ENCODE measurements around the gene RNF11.

RNF11 gene

DNA sequence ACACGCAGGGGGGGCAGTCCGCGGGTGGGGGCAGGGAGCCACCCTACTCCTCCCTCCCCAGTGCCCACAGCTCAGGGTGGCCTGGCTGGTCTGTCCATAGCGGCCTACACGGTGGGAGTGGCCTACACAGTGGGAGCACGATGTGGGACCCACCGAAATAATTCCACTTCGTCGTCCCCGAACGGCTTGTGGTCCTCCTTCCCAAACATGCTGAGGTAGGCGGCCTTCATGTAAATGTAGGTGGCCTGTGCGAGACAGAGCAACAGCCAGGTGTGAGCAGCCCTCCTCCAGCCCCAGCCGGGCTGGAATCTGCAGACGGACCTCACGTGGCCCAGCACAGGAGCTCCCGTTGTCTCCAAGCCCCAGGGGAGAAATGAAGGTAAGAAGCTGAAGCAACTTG lies 59.9 kb downstream of the RNF11 start:
- POLR2A ChIA-PET (ENCODE audit: low non-redundant PET): interaction anchor here (0.5 kb wide), 1 partner anchor 61 kb away, joined by 3 read pairs; no protein-coding TSS in a partner anchor
- 0 out of 2 replicates have a peak overlapping the region, but pooled peaks have one; percentile 0 for H3K27ac ChIP-seq
- CTCF ChIA-PET: interaction anchor here (0.6 to 1.2 kb wide), 10 partner anchors 9 to 328 kb away, joined by 3 to 9 read pairs (median 3); no protein-coding TSS in a partner anchor
- TF ChIP-seq, protein P1, sequence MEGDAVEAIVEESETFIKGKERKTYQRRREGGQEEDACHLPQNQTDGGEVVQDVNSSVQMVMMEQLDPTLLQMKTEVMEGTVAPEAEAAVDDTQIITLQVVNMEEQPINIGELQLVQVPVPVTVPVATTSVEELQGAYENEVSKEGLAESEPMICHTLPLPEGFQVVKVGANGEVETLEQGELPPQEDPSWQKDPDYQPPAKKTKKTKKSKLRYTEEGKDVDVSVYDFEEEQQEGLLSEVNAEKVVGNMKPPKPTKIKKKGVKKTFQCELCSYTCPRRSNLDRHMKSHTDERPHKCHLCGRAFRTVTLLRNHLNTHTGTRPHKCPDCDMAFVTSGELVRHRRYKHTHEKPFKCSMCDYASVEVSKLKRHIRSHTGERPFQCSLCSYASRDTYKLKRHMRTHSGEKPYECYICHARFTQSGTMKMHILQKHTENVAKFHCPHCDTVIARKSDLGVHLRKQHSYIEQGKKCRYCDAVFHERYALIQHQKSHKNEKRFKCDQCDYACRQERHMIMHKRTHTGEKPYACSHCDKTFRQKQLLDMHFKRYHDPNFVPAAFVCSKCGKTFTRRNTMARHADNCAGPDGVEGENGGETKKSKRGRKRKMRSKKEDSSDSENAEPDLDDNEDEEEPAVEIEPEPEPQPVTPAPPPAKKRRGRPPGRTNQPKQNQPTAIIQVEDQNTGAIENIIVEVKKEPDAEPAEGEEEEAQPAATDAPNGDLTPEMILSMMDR (conservative IDR thresholded peaks at IDR 0.05; ENCODE audit: low read depth): no peak
- DNase-seq (ENCODE audit: low spot score): no peak

- POLR2A ChIA-PET (ENCODE audit: low non-redundant PET): interaction anchor here (0.5 to 0.6 kb wide), 2 partner anchors 60 to 62 kb away, joined by 3 to 4 read pairs; no protein-coding TSS in a partner anchor
- DNase-seq (ENCODE audit: low spot score): peak; percentile 78
- CTCF ChIA-PET: interaction anchor here (0.6 to 1.2 kb wide), 26 partner anchors 9 to 1738 kb away, joined by 3 to 10 read pairs (median 3); no protein-coding TSS in a partner anchor
- TF ChIP-seq, protein P1 (conservative IDR thresholded peaks at IDR 0.05; ENCODE audit: low read depth): peak; percentile 93
- H3K27ac ChIP-seq: peak overlapping the region; percentile 25; the same call in 1 of the 2 replicates
Measured at GRCh38 chr1:51296383-51297357, 60.6 kb downstream of the RNF11 start.

GRCh38 chr1:51297401-51298321 lies 61.6 kb downstream of the RNF11 start:
- TF ChIP-seq, protein P1 (conservative IDR thresholded peaks at IDR 0.05; ENCODE audit: low read depth): no peak
- DNase-seq (ENCODE audit: low spot score): no peak
- H3K27ac ChIP-seq: peak overlapping the region; percentile 25; the same call in 1 of the 2 replicates
- CTCF ChIA-PET: interaction anchor here (0.6 to 1.2 kb wide), 21 partner anchors 8 to 1737 kb away, joined by 3 to 10 read pairs (median 3); no protein-coding TSS in a partner anchor
- POLR2A ChIA-PET (ENCODE audit: low non-redundant PET): no interaction called here

- ChIA-PET POLR2A (ENCODE audit: low non-redundant PET) (interaction anchor here (0.5 kb wide), 1 partner anchor 17 kb away, joined by 3 read pairs; no protein-coding TSS in a partner anchor), CTCF (interaction anchor here (1.0 kb wide), 1 partner anchor 11 kb away, joined by 3 read pairs; no protein-coding TSS in a partner anchor)
- DNase-seq (ENCODE audit: low spot score): no peak
- no peak overlapping the region for H3K27ac ChIP-seq
- TF ChIP-seq, protein P1 (conservative IDR thresholded peaks at IDR 0.05; ENCODE audit: low read depth): no peak
Measured at GRCh38 chr1:51298322-51298705, 62.2 kb downstream of the RNF11 start.

DNA sequence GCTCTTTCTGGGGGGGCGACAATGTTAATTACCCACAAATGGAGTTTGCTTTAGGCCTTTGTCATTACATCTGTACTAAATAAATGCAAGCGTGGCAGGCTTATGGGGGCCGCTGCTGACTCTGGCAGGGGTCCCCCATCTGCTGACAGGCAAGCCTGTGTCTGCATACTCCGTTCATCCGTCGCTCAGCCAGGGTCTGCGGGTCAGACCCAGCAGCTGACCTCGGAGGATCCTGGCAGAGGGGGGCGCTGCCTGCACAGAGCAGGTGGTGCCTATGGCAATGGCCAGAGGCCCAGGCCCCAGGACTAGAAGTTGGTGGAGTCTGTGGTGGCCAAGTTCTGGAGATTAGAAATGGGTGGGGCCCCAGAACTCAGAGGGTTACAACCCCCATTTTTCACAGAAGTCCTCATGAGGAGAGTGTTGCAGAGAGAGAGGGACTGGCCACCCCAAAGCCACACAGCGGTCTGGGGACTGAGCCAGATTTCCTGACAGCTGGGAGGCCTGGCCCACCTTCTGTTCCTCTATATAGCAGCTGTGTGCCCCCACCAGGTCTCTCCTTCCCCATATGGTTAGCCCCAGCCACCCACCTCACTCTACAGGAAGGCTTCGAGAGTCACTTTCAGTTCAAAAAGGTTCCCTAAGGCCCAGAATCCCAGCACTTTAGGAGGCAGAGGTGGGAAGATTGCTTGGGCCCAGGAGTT lies 63.3 kb downstream of the RNF11 start:
- H3K27ac ChIP-seq: no peak overlapping the region
- POLR2A ChIA-PET (ENCODE audit: low non-redundant PET): no interaction called here
- TF ChIP-seq, protein P1 (conservative IDR thresholded peaks at IDR 0.05; ENCODE audit: low read depth): no peak
- CTCF ChIA-PET: no interaction called here
- DNase-seq (ENCODE audit: low spot score): no peak
